HepG2 (cell line): ENCODE results near the gene ERP27. TPM values are rescaled to one million over a fixed set of nuclear protein-coding genes. Genes with fewer than 3 reads are reported as not detected.

Experiments
- ATAC-seq: fragments of 200-7000 bp; cut with Tn5 transposase; 3 replicates; pipeline ENCODE4 v1.9.1; 2020; ENCODE audit warnings: mild to moderate bottlenecking, moderate library complexity
- BruUV-seq: library from RNA; stranded (reverse); fragments of 400-500 nt; replicated peaks from 2 replicates; lab custom pipeline; 2021; lab: Mats Ljungman, UMichigan
- CTCF ChIA-PET: fragments of 300-600 bp; formaldehyde crosslinking; extraction: SDS; loops from one replicate; lab custom pipeline; 2021; ENCODE audit warnings: low total read pairs, inconsistent platforms, low intra/inter-chr PET ratio; lab: Yijun Ruan, JAX
- POLR2A ChIA-PET: fragments of 350-600 bp; sonication (Branson Sonifier 250); formaldehyde crosslinking; loops from one replicate; lab custom pipeline; 2020; ENCODE audit warnings: antibody characterized with exemption, inconsistent platforms; lab: Yijun Ruan, JAX
- DNase-seq: peaks from one replicate; pipeline ENCODE4 v3.0.0-alpha.2; 2015; ENCODE audit warnings: low spot score
- FAIRE-seq: peaks from 3 replicates; lab custom pipeline; 2011; peaks lifted over from hg19 to GRCh38; lab: Jason Lieb, UNC
- H2AFZ ChIP-seq: one replicate; pipeline ENCODE4 v1.6.1; 2011; ENCODE audit warnings: low read length, inconsistent platforms
- H3K27ac ChIP-seq: fragments of 300-600 bp; 3 replicates; pipeline ENCODE4 v1.8.0; 2011; ENCODE audit warnings: mixed run types, mild to moderate bottlenecking, mixed read lengths, low read length, inconsistent platforms; ENCODE audit not compliant: insufficient read depth; ENCODE audit errors: extremely low read length
- H3K27me3 ChIP-seq, 2 experiments: fragments of 200-600 bp in 1 of 2; 2 replicates in 1 of 2; 3 replicates in 1 of 2; pipeline versions ENCODE4 v1.6.0 to v1.8.0; 2011; ENCODE audit warnings: low read length in 2 of 2, mild to moderate bottlenecking in 2 of 2, moderate library complexity in 2 of 2, inconsistent platforms in 1 of 2; ENCODE audit not compliant: insufficient read depth in 2 of 2, control insufficient read depth in 1 of 2
- H3K36me3 ChIP-seq, 2 experiments: fragments of 200-600 bp in 1 of 2; replicated peaks in 1 of 2; 2 replicates in 1 of 2; 3 replicates in 1 of 2; pipeline versions ENCODE4 v1.5.1 to v1.8.0; 2011; ENCODE audit warnings: low read length in 2 of 2, inconsistent platforms in 1 of 2; ENCODE audit not compliant: insufficient read depth in 2 of 2, control insufficient read depth in 1 of 2
- H3K4me1 ChIP-seq: 2 replicates; pipeline ENCODE4 v1.5.1; 2012; ENCODE audit warnings: low read length, inconsistent platforms; ENCODE audit not compliant: insufficient read depth
- H3K4me2 ChIP-seq: 2 replicates; pipeline ENCODE4 v1.6.0; 2011; ENCODE audit warnings: low read depth, low read length, inconsistent platforms
- H3K4me3 ChIP-seq, 3 experiments: fragments of 200-600 bp in 1 of 3; sonication (generic), shearing (Covaris generic) in 1 of 3; replicated peaks in 1 of 3; 2 replicates each; pipeline ENCODE4 v1.5.1; 2011 to 2016; ENCODE audit warnings: low read length in 3 of 3, inconsistent platforms in 2 of 3, low read depth in 2 of 3, mild to moderate bottlenecking in 2 of 3, control low read depth in 1 of 3, mixed read lengths in 1 of 3; ENCODE audit not compliant: insufficient read depth in 1 of 3
- H3K79me2 ChIP-seq: one replicate; pipeline ENCODE4 v1.6.1; 2011; ENCODE audit warnings: low read length, inconsistent platforms; ENCODE audit not compliant: insufficient read depth
- H3K9ac ChIP-seq: 2 replicates; pipeline ENCODE4 v1.6.0; 2011; ENCODE audit warnings: mild to moderate bottlenecking, low read depth, low read length, inconsistent platforms; ENCODE audit not compliant: insufficient read depth
- H3K9me3 ChIP-seq: 2 replicates; pipeline ENCODE4 v1.5.1; 2012; ENCODE audit warnings: mild to moderate bottlenecking, low read length
- H4K20me1 ChIP-seq: 2 replicates; pipeline ENCODE4 v1.6.0; 2011; ENCODE audit warnings: inconsistent platforms, mild to moderate bottlenecking, low read length, moderate library complexity; ENCODE audit not compliant: insufficient read depth
- AHR ChIP-seq: IDR thresholded peaks from 2 replicates; pipeline ENCODE4 v1.6.1; 2018; ENCODE audit warnings: missing genetic modification reagents, missing compliant biosample characterization
- ATRX ChIP-seq: sonication (generic); formaldehyde crosslinking; IDR thresholded peaks from 2 replicates; pipeline ENCODE4 v1.4.0; 2020; ENCODE audit warnings: missing genetic modification reagents, borderline replicate concordance
- BATF2 ChIP-seq: sonication (generic); formaldehyde crosslinking; IDR thresholded peaks from 2 replicates; pipeline ENCODE4 v1.8.0; 2022; ENCODE audit warnings: mild to moderate bottlenecking, missing genetic modification reagents, moderate library complexity
- FOSL2 ChIP-seq: sonication (generic); formaldehyde crosslinking; IDR thresholded peaks from 2 replicates; pipeline ENCODE4 v1.4.0; 2020; ENCODE audit warnings: missing genetic modification reagents
- HINFP ChIP-seq: sonication (generic); formaldehyde crosslinking; IDR thresholded peaks from 2 replicates; pipeline ENCODE4 v1.4.0; 2020; ENCODE audit warnings: low read depth, mild to moderate bottlenecking, missing genetic modification reagents
- NR2F1 ChIP-seq, 2 experiments: fragments of 450-650 bp in 1 of 2; formaldehyde crosslinking in 1 of 2; IDR thresholded peaks; 2 replicates each; pipeline versions ENCODE4 v1.5.0 to v1.6.1; 2016 to 2020; ENCODE audit warnings: mild to moderate bottlenecking in 1 of 2, missing compliant biosample characterization in 1 of 2, missing genetic modification reagents in 1 of 2, moderate library complexity in 1 of 2
- RARA ChIP-seq: IDR thresholded peaks from 2 replicates; pipeline ENCODE4 v1.6.1; 2016; ENCODE audit warnings: missing genetic modification reagents, missing compliant biosample characterization
- SRSF4 ChIP-seq: fragments of 200-400 bp; formaldehyde crosslinking; IDR thresholded peaks from one replicate; pipeline ENCODE4 v1.6.1; 2018; ENCODE audit warnings: mild to moderate bottlenecking, low read depth, low read length, moderate library complexity; ENCODE audit not compliant: poor library complexity, severe bottlenecking
- TEAD3 ChIP-seq: optimal IDR thresholded peaks from 2 replicates; pipeline ENCODE3; 2016; ENCODE audit warnings: borderline replicate concordance
- ZBTB38 ChIP-seq: sonication (generic); formaldehyde crosslinking; IDR thresholded peaks from 2 replicates; pipeline ENCODE4 v1.5.1; 2020; ENCODE audit warnings: mild to moderate bottlenecking, missing genetic modification reagents
- ZFP36 ChIP-seq: fragments of 150-350 bp; IDR thresholded peaks from 2 replicates; pipeline ENCODE4 v1.6.1; 2018; ENCODE audit warnings: borderline replicate concordance, low read length, low read depth; ENCODE audit not compliant: partially characterized antibody
- ZNF10 ChIP-seq: sonication (generic); formaldehyde crosslinking; IDR thresholded peaks from 2 replicates; pipeline ENCODE4 v1.4.0; 2020; ENCODE audit warnings: mild to moderate bottlenecking, low read depth, missing genetic modification reagents, borderline replicate concordance
- ZNF30 ChIP-seq: sonication (generic); formaldehyde crosslinking; IDR thresholded peaks from 2 replicates; pipeline ENCODE4 v1.5.0; 2020; ENCODE audit warnings: mild to moderate bottlenecking, missing genetic modification reagents
- ZNF337 ChIP-seq: sonication (generic); formaldehyde crosslinking; IDR thresholded peaks from 2 replicates; pipeline ENCODE4 v1.5.1; 2020; ENCODE audit warnings: missing genetic modification reagents, low read depth, mild to moderate bottlenecking, borderline replicate concordance
- ZNF468 ChIP-seq: sonication (generic); formaldehyde crosslinking; IDR thresholded peaks from 2 replicates; pipeline ENCODE4 v1.8.0; 2022; ENCODE audit warnings: mild to moderate bottlenecking, moderate library complexity, missing genetic modification reagents
- ZNF496 ChIP-seq: sonication (generic); formaldehyde crosslinking; IDR thresholded peaks from 2 replicates; pipeline ENCODE4 v1.8.1; 2023; ENCODE audit warnings: mild to moderate bottlenecking, moderate library complexity, missing genetic modification reagents; ENCODE audit not compliant: insufficient replicate concordance
- ZNF607 ChIP-seq: sonication (generic); formaldehyde crosslinking; IDR thresholded peaks from 2 replicates; pipeline ENCODE4 v1.5.1; 2020; ENCODE audit warnings: missing genetic modification reagents, mild to moderate bottlenecking, borderline replicate concordance
- WGBS: methylation state at CpG from one replicate; pipeline ENCODE4 v1.1.6; 2017; ENCODE audit warnings: low lambda C conversion rate; 5-methylcytosine and 5-hydroxymethylcytosine counted together
- in situ Hi-C: cut with HindIII; loops from 2 replicates; pipeline ENCODE4 v1.10.0; 2017; ENCODE audit warnings: low pct_unique_long_range_greater_than_20kb; ENCODE audit not compliant: extremely low pct_ligation_motif_present
- intact Hi-C: fragments of 100-400 bp; cut with micrococcal nuclease; formaldehyde crosslinking; loops from one replicate; pipeline ENCODE4 v1.10.0; 2022; ENCODE audit not compliant: unreplicated experiment
- polyA plus RNA-seq, 8 experiments: library from polyadenylated mRNA; depleted of rRNA in 3 of 8; stranded (reverse) in 7 of 8; unstranded in 1 of 8; fragments of >200 nt; fragmentation: Illumina TruSeq in 4 of 8; extraction: Trizol in 4 of 8; gene quantifications; 2 replicates each; pipeline versions ENCODE4 v1.2.1 to v1.2.3, GENCODE V29; 2011 to 2016; ENCODE audit warnings: low read depth in 4 of 8, missing spikeins in 1 of 8, mixed read lengths in 1 of 8; ENCODE audit not compliant: insufficient read depth in 1 of 8
- total RNA-seq, 5 experiments: library from RNA; depleted of rRNA; stranded (reverse); fragments of >200 nt; fragmentation: Illumina TruSeq; extraction: Trizol; gene quantifications; 2 replicates each; pipeline ENCODE4 v1.2.3, GENCODE V29; 2016; ENCODE audit warnings: low read depth in 1 of 5

Gene ERP27
- total and polyA plus RNA-seq, 2 of the 13 experiments (the other 11 are each of a cell fraction or from before 2014, with no cell fraction given), result 1.8 to 6.6 TPM

- TF ChIP-seq ZFP36 (no peak), FOSL2 (peak; percentile 89), ZNF10 (CRISPR knock-in tag) (no peak), TEAD3 (CRISPR knock-in tag) (peak; percentile 54), BATF2 (CRISPR knock-in tag) (no peak), ZBTB38 (CRISPR knock-in tag) (no peak), SRSF4 (no peak), NR2F1 (CRISPR knock-in tag; IDR thresholded peaks at IDR 0.05) (0 out of 4 replicates have a peak, but pooled peaks of 1 of the 2 experiments have one; percentile 24), RARA (CRISPR knock-in tag) (peak; percentile 17; the same call in 1 of the 2 replicates), ATRX (CRISPR knock-in tag) (no peak)
These were observed 12.8 kb upstream of the ERP27 start (continued) for GRCh38 chr12:14950982-14951746.

GRCh38 chr12:14950421-14950820, 12.1 kb upstream of the ERP27 start:
- H3K4me1 ChIP-seq, result peaks cover 36% of the 10 kb centered on the region
- intact Hi-C loops, result no loop called here
- no peak overlapping the region for H3K4me2 ChIP-seq
- TF ChIP-seq ZNF496 (CRISPR knock-in tag) (no peak), ZNF337 (no peak), ZNF607 (CRISPR knock-in tag) (no peak), HINFP (CRISPR knock-in tag) (no peak), ZNF468 (CRISPR knock-in tag) (no peak), ZNF30 (CRISPR knock-in tag) (no peak), AHR (CRISPR knock-in tag) (no peak)
- no peaks in the 10 kb centered on the region for H3K79me2 ChIP-seq
- no peaks in the 10 kb centered on the region for H3K36me3 ChIP-seq
- no TSS peak for BruUV-seq
- DNase-seq (no peak), ATAC-seq (no peak), FAIRE-seq (no peak)
- no peak overlapping the region for H3K27ac ChIP-seq
- H3K27me3 ChIP-seq, result no peaks in the 10 kb centered on the region
- CTCF ChIA-PET, result no interaction called here
- H3K9ac ChIP-seq, result no peak overlapping the region
- no peak overlapping the region for H3K4me3 ChIP-seq
- in situ Hi-C loops, result no loop called here
- H2AFZ ChIP-seq, result no peak overlapping the region
- POLR2A ChIA-PET, result no interaction called here
- no peaks in the 10 kb centered on the region for H4K20me1 ChIP-seq
- 3% methylated on average over 4 of the region's 4 CpGs for WGBS
- no peaks in the 10 kb centered on the region for H3K9me3 ChIP-seq
